KMS-11 (cell line): ENCODE measurements around the gene ZNF124.

Source experiments
- H2AFZ ChIP-seq: fragments of 200-600 bp; sonication (generic); 2 replicates; pipeline ENCODE4 v1.6.1; 2016; ENCODE audit warnings: antibody characterized with exemption, mixed run types, low read depth
- H3K27ac ChIP-seq: fragments of 200-600 bp; sonication (generic); 2 replicates; pipeline ENCODE4 v1.6.1; 2016; ENCODE audit warnings: mild to moderate bottlenecking, mixed run types
- H3K27me3 ChIP-seq: fragments of 200-600 bp; sonication (generic); 2 replicates; pipeline ENCODE4 v1.6.1; 2017; ENCODE audit warnings: mild to moderate bottlenecking, low read depth, mixed run types, moderate library complexity; ENCODE audit not compliant: insufficient read depth
- H3K36me3 ChIP-seq: fragments of 200-600 bp; sonication (generic); 2 replicates; pipeline ENCODE4 v1.6.1; 2017; ENCODE audit warnings: mild to moderate bottlenecking, mixed run types; ENCODE audit not compliant: insufficient read depth
- H3K4me1 ChIP-seq: fragments of 200-600 bp; sonication (generic); 2 replicates; pipeline ENCODE4 v1.6.1; 2016; ENCODE audit warnings: mild to moderate bottlenecking, low read depth, mixed run types; ENCODE audit not compliant: poor library complexity, severe bottlenecking
- H3K4me2 ChIP-seq: fragments of 200-600 bp; sonication (generic); 2 replicates; pipeline ENCODE4 v1.7.0; 2016; ENCODE audit warnings: mild to moderate bottlenecking, mixed run types
- H3K4me3 ChIP-seq: fragments of 200-600 bp; sonication (generic); IDR thresholded peaks from 2 replicates; pipeline ENCODE4 v1.6.1; 2017; ENCODE audit warnings: low read depth, low read length, mixed read lengths; ENCODE audit not compliant: insufficient read depth
- H3K79me2 ChIP-seq: fragments of 200-600 bp; sonication (generic); 2 replicates; pipeline ENCODE4 v1.6.1; 2016; ENCODE audit warnings: low read depth, mixed run types; ENCODE audit not compliant: insufficient read depth
- H3K9ac ChIP-seq: fragments of 200-600 bp; sonication (generic); 2 replicates; pipeline ENCODE4 v1.6.1; 2016; ENCODE audit warnings: mild to moderate bottlenecking, mixed run types
- H4K20me1 ChIP-seq: fragments of 200-600 bp; sonication (generic); 2 replicates; pipeline ENCODE4 v1.6.1; 2016; ENCODE audit warnings: mild to moderate bottlenecking, mixed run types; ENCODE audit not compliant: insufficient read depth
- CTCF ChIP-seq: fragments of 200-600 bp; sonication (generic); conservative IDR thresholded peaks from 2 replicates; pipeline ENCODE4 v1.6.1; 2017; ENCODE audit warnings: low read depth, mild to moderate bottlenecking, antibody characterized with exemption, low read length, moderate library complexity, mixed read lengths

The ZNF124 gene

GRCh38 chr1:247212012-247212411 is 40.2 kb upstream of the ZNF124 start:
- peaks cover 36% of the 10 kb centered on the region for H3K79me2 ChIP-seq
- no peak overlapping the region for H2AFZ ChIP-seq
- H3K36me3 ChIP-seq = 0 out of 2 replicates have a peak, but pooled peaks cover 6% of the 10 kb centered on the region
- no peaks in the 10 kb centered on the region for H3K27me3 ChIP-seq
- peak overlapping the region; percentile 15; the same call in 1 of the 2 replicates for H3K9ac ChIP-seq
- H4K20me1 ChIP-seq = no peaks in the 10 kb centered on the region
- no peak overlapping the region for H3K4me3 ChIP-seq
- TF ChIP-seq CTCF = no peak
- H3K4me1 ChIP-seq = peaks cover 80% of the 10 kb centered on the region
- H3K27ac ChIP-seq = peak overlapping the region; percentile 73
- H3K4me2 ChIP-seq = peak overlapping the region; percentile 65

- Histone ChIP-seq H4K20me1 (no peaks in the 10 kb centered on the region), H3K4me1 (peaks cover 75% of the 10 kb centered on the region), H3K4me3 (no peak overlapping the region), H2AFZ (no peak overlapping the region), H3K27ac (peak overlapping the region; percentile 73; the same call in 1 of the 2 replicates), H3K27me3 (no peaks in the 10 kb centered on the region), H3K4me2 (peak overlapping the region; percentile 65), H3K9ac (no peak overlapping the region), H3K36me3 (0 out of 2 replicates have a peak, but pooled peaks cover 6% of the 10 kb centered on the region), H3K79me2 (peaks cover 43% of the 10 kb centered on the region)
- no peak for TF ChIP-seq CTCF
Observed at GRCh38 chr1:247211339-247211738, 39.5 kb upstream of the ZNF124 start.

- H4K20me1 ChIP-seq = no peaks in the 10 kb centered on the region
- peak overlapping the region; percentile 65 for H3K4me2 ChIP-seq
- peaks cover 77% of the 10 kb centered on the region for H3K4me1 ChIP-seq
- H3K79me2 ChIP-seq = peaks cover 51% of the 10 kb centered on the region
- H3K36me3 ChIP-seq = 0 out of 2 replicates have a peak, but pooled peaks cover 6% of the 10 kb centered on the region
- H2AFZ ChIP-seq = peak overlapping the region; percentile 48; the same call in 1 of the 2 replicates
- peak overlapping the region; percentile 73 for H3K27ac ChIP-seq
- no peak for TF ChIP-seq CTCF
- H3K4me3 ChIP-seq = peak overlapping the region; percentile 91
- H3K27me3 ChIP-seq = no peaks in the 10 kb centered on the region
- H3K9ac ChIP-seq = peak overlapping the region; percentile 59; the same call in 1 of the 2 replicates
Observed at GRCh38 chr1:247210376-247211117, 38.7 kb upstream of the ZNF124 start.

- H3K4me3 ChIP-seq = peak overlapping the region; percentile 91
- H2AFZ ChIP-seq = peak overlapping the region; percentile 48; the same call in 1 of the 2 replicates
- no peaks in the 10 kb centered on the region for H3K27me3 ChIP-seq
- no peak for TF ChIP-seq CTCF
- no peaks in the 10 kb centered on the region for H4K20me1 ChIP-seq
- H3K79me2 ChIP-seq = peaks cover 55% of the 10 kb centered on the region
- peak overlapping the region; percentile 59; the same call in 1 of the 2 replicates for H3K9ac ChIP-seq
- H3K27ac ChIP-seq = peak overlapping the region; percentile 48
- H3K4me1 ChIP-seq = peaks cover 73% of the 10 kb centered on the region
- peak overlapping the region; percentile 65 for H3K4me2 ChIP-seq
- 0 out of 2 replicates have a peak, but pooled peaks cover 6% of the 10 kb centered on the region for H3K36me3 ChIP-seq
Observed at GRCh38 chr1:247210062-247210375, 38.2 kb upstream of the ZNF124 start.
